HEK293 (cell line): ENCODE measurements around the gene CBLL1.

Source experiments
- CTCF ChIP-seq: fragments of 450-650 bp; formaldehyde crosslinking; IDR thresholded peaks from 2 replicates; pipeline ENCODE4 v1.5.1; 2016; ENCODE audit warnings: missing biosample characterization, missing genetic modification characterization
- REST ChIP-seq: fragments of 450-650 bp; formaldehyde crosslinking; IDR thresholded peaks from 2 replicates; pipeline ENCODE4 v1.5.1; 2016; ENCODE audit warnings: missing biosample characterization, missing genetic modification characterization
- SP7 ChIP-seq: fragments of 450-650 bp; formaldehyde crosslinking; IDR thresholded peaks from 2 replicates; pipeline ENCODE4 v1.5.1; 2016; ENCODE audit warnings: missing biosample characterization, missing genetic modification characterization
- ZBTB21 ChIP-seq: fragments of 450-650 bp; formaldehyde crosslinking; IDR thresholded peaks from 2 replicates; pipeline ENCODE4 v1.5.1; 2017; ENCODE audit warnings: missing biosample characterization, missing genetic modification characterization
- ZFP41 ChIP-seq: fragments of 450-650 bp; formaldehyde crosslinking; IDR thresholded peaks from 2 replicates; pipeline ENCODE4 v1.5.1; 2016; ENCODE audit warnings: missing biosample characterization, missing genetic modification characterization, borderline replicate concordance
- ZNF24 ChIP-seq: fragments of 450-650 bp; formaldehyde crosslinking; IDR thresholded peaks from 2 replicates; pipeline ENCODE4 v1.5.1; 2016; ENCODE audit warnings: missing biosample characterization, missing genetic modification characterization
- ZNF335 ChIP-seq: fragments of 450-650 bp; formaldehyde crosslinking; conservative IDR thresholded peaks from 2 replicates; pipeline ENCODE4 v1.5.1; 2016; ENCODE audit warnings: missing biosample characterization, missing genetic modification characterization
- ZNF791 ChIP-seq: fragments of 450-650 bp; formaldehyde crosslinking; IDR thresholded peaks from 2 replicates; pipeline ENCODE4 v1.5.1; 2016; ENCODE audit warnings: missing biosample characterization, missing genetic modification characterization
- ZNF792 ChIP-seq: fragments of 450-650 bp; formaldehyde crosslinking; IDR thresholded peaks from 2 replicates; pipeline ENCODE4 v1.5.1; 2016; ENCODE audit warnings: missing biosample characterization, missing genetic modification characterization
- TF ChIP-seq, protein P1 (sequence below): fragments of 450-650 bp; formaldehyde crosslinking; optimal IDR thresholded peaks from 2 replicates; pipeline ENCODE3; 2016; ENCODE audit warnings: missing biosample characterization, mild to moderate bottlenecking, missing genetic modification characterization
- TF ChIP-seq, protein P2 (sequence below): sonication (generic); formaldehyde crosslinking; IDR thresholded peaks from 2 replicates; pipeline ENCODE4 v1.8.1; 2022; ENCODE audit warnings: mild to moderate bottlenecking, moderate library complexity, missing genetic modification reagents

- TF ChIP-seq CTCF (tag by site-specific recombination) (no peak), ZNF792 (tag by site-specific recombination) (no peak), SP7 (no peak), ZNF335 (tag by site-specific recombination) (no peak), REST (tag by site-specific recombination) (no peak), ZBTB21 (tag by site-specific recombination) (no peak), ZNF24 (tag by site-specific recombination) (no peak), ZFP41 (no peak), ZNF791 (tag by site-specific recombination) (no peak)
- TF ChIP-seq, protein P1, sequence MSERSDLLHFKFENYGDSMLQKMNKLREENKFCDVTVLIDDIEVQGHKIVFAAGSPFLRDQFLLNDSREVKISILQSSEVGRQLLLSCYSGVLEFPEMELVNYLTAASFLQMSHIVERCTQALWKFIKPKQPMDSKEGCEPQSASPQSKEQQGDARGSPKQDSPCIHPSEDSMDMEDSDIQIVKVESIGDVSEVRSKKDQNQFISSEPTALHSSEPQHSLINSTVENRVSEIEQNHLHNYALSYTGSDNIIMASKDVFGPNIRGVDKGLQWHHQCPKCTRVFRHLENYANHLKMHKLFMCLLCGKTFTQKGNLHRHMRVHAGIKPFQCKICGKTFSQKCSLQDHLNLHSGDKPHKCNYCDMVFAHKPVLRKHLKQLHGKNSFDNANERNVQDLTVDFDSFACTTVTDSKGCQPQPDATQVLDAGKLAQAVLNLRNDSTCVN, result no peak
- TF ChIP-seq, protein P2, sequence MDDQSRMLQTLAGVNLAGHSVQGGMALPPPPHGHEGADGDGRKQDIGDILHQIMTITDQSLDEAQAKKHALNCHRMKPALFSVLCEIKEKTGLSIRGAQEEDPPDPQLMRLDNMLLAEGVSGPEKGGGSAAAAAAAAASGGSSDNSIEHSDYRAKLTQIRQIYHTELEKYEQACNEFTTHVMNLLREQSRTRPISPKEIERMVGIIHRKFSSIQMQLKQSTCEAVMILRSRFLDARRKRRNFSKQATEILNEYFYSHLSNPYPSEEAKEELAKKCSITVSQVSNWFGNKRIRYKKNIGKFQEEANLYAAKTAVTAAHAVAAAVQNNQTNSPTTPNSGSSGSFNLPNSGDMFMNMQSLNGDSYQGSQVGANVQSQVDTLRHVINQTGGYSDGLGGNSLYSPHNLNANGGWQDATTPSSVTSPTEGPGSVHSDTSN (CRISPR knock-in tag), result no peak
These were observed 40.7 kb upstream of the CBLL1 start for GRCh38 chr7:107703219-107703618.
